T-helper 2 cell treated with Interferon-gamma antibody and Interleukin-4, amounts not matched to agents 100 ng/mL and 5 ng/mL, for 36 hours (primary cell): ENCODE measurements around the gene AADAT. TPM values are rescaled to one million over a fixed set of nuclear protein-coding genes. Genes with fewer than 3 reads are reported as not detected.
"Not testable (repeated sequence)": the region's sequence is repeated elsewhere in the genome, so short reads cannot be mapped to it uniquely, and the experiment has no call there.

Experiments used
- intact Hi-C: fragments of 100-400 bp; cut with micrococcal nuclease; formaldehyde crosslinking; loops from one replicate; pipeline ENCODE4 v1.15.1; 2023
- total RNA-seq: library from RNA; stranded (reverse); gene quantifications from 2 replicates; pipeline ENCODE4 v1.2.3, GENCODE V29; 2022

AADAT gene
- total RNA-seq, 1 donor from 2014 or later = not detected

- intact Hi-C loops = no loop called here
Observed at GRCh38 chr4:170090352-170091052, 746 bp upstream of the AADAT start.

GRCh38 chr4:170089274-170089667 is 485 bp downstream of the AADAT start:
- intact Hi-C loops = no loop called here

GRCh38 chr4:170088716-170089115 is 1.0 kb downstream of the AADAT start:
- intact Hi-C loops = no loop called here

- intact Hi-C loops = no loop called here
Observed at GRCh38 chr4:170087163-170087700, 2.5 kb downstream of the AADAT start.

GRCh38 chr4:170083541-170083940 is 6.2 kb downstream of the AADAT start:
- intact Hi-C loops = no loop called here

- intact Hi-C loops = no loop called here
Observed at GRCh38 chr4:170080496-170080895, 9.3 kb downstream of the AADAT start.

GRCh38 chr4:170079981-170080380 is 9.8 kb downstream of the AADAT start:
- intact Hi-C loops = no loop called here

GRCh38 chr4:170071196-170071595 is 18.6 kb downstream of the AADAT start:
- intact Hi-C loops = no loop called here

- intact Hi-C loops = no loop called here
Observed at GRCh38 chr4:170068438-170069128, 21.2 kb downstream of the AADAT start.

GRCh38 chr4:170059421-170059820 is 30.3 kb downstream of the AADAT start:
- intact Hi-C loops = no loop called here

- intact Hi-C loops = no loop called here
Observed at GRCh38 chr4:170058826-170059225, 30.9 kb downstream of the AADAT start.

GRCh38 chr4:170057866-170058265 is 31.9 kb downstream of the AADAT start:
- intact Hi-C loops = no loop called here

GRCh38 chr4:170052919-170053318 is 36.8 kb downstream of the AADAT start:
- intact Hi-C loops = no loop called here

GRCh38 chr4:170051402-170051801 is 38.4 kb downstream of the AADAT start:
- intact Hi-C loops = no loop called here

- intact Hi-C loops = no loop called here
Observed at GRCh38 chr4:170049766-170050165, 40.0 kb downstream of the AADAT start.

- intact Hi-C loops = loop anchor here (1.0 kb wide), 2 partner anchors 238 to 435 kb away; no protein-coding TSS in a partner anchor
Observed at GRCh38 chr4:170047771-170048354, 41.9 kb downstream of the AADAT start.

GRCh38 chr4:170046156-170046555 is 43.6 kb downstream of the AADAT start:
- intact Hi-C loops = not testable (repeated sequence)

GRCh38 chr4:170040031-170040680 is 49.6 kb downstream of the AADAT start:
- intact Hi-C loops = no loop called here

- intact Hi-C loops = no loop called here
Observed at GRCh38 chr4:170038769-170039168, 51.0 kb downstream of the AADAT start.

GRCh38 chr4:170038232-170038631 is 51.5 kb downstream of the AADAT start:
- intact Hi-C loops = no loop called here

- intact Hi-C loops = no loop called here
Observed at GRCh38 chr4:170037481-170037880, 52.3 kb downstream of the AADAT start.

GRCh38 chr4:170035845-170036244 is 53.9 kb downstream of the AADAT start:
- intact Hi-C loops = no loop called here
